SU-DHL-6 (cell line): ENCODE measurements around the gene TCF20.

Experiments
- H2AFZ ChIP-seq: fragments of 200-600 bp; sonication (generic); 2 replicates; pipeline ENCODE4 v1.6.1; 2014; ENCODE audit warnings: low read depth, mild to moderate bottlenecking, moderate library complexity, mixed read lengths, antibody characterized with exemption, low read length; ENCODE audit not compliant: severe bottlenecking
- H3F3A ChIP-seq: fragments of 200-600 bp; shearing (Covaris generic); 2 replicates; pipeline ENCODE4 v1.6.0; 2016; ENCODE audit warnings: antibody characterized with exemption, mild to moderate bottlenecking; ENCODE audit not compliant: insufficient read depth
- H3K27ac ChIP-seq: fragments of 200-600 bp; sonication (generic); 2 replicates; pipeline ENCODE4 v1.5.1; 2016; ENCODE audit warnings: low read depth, mild to moderate bottlenecking, low read length, moderate library complexity, mixed read lengths
- H3K27me3 ChIP-seq: fragments of 200-600 bp; sonication (generic), shearing (Covaris generic); 2 replicates; pipeline ENCODE4 v1.6.0; 2014; ENCODE audit warnings: mild to moderate bottlenecking, low read length
- H3K36me3 ChIP-seq: fragments of 200-600 bp; sonication (generic); 2 replicates; pipeline ENCODE4 v1.6.1; 2014; ENCODE audit warnings: mild to moderate bottlenecking, low read length, mixed read lengths
- H3K4me2 ChIP-seq: fragments of 300-600, 200-600 bp; shearing (Covaris generic), sonication (generic); 2 replicates; pipeline ENCODE4 v1.6.0; 2014; ENCODE audit warnings: low read length, low read depth, mild to moderate bottlenecking; ENCODE audit not compliant: poor library complexity, severe bottlenecking
- H3K4me3 ChIP-seq: fragments of 200-600 bp; sonication (generic); 2 replicates; pipeline ENCODE4 v1.5.1; 2014; ENCODE audit warnings: antibody characterized with exemption, low read length, mild to moderate bottlenecking, mixed read lengths; ENCODE audit not compliant: insufficient read depth, poor library complexity, severe bottlenecking
- H3K79me2 ChIP-seq: fragments of 200-600 bp; sonication (generic); 2 replicates; pipeline ENCODE4 v1.6.1; 2014; ENCODE audit warnings: mild to moderate bottlenecking, low read length, moderate library complexity; ENCODE audit not compliant: insufficient read depth
- H3K9ac ChIP-seq: fragments of 200-600 bp; sonication (generic); 2 replicates; pipeline ENCODE4 v1.7.0; 2014; ENCODE audit warnings: mild to moderate bottlenecking, low read length
- H3K9me2 ChIP-seq: fragments of 200-600 bp; sonication (generic); replicated peaks from 2 replicates; pipeline ENCODE4 v1.6.1; 2014; ENCODE audit warnings: low read length; ENCODE audit not compliant: insufficient read depth
- H3K9me3 ChIP-seq: fragments of 200-600 bp; sonication (generic); 2 replicates; pipeline ENCODE4 v1.6.1; 2014; ENCODE audit warnings: low read length, mixed read lengths; ENCODE audit not compliant: insufficient read depth
- H4K20me1 ChIP-seq: fragments of 200-600 bp; sonication (generic); 2 replicates; pipeline ENCODE4 v1.6.1; 2014; ENCODE audit warnings: low read depth, mild to moderate bottlenecking, antibody characterized with exemption, low read length, moderate library complexity, mixed read lengths
- EZH2phosphoT487 ChIP-seq: fragments of 200-600 bp; sonication (generic), shearing (Covaris generic); conservative IDR thresholded peaks from 2 replicates; pipeline ENCODE4 v1.6.1; 2018; ENCODE audit warnings: mild to moderate bottlenecking, antibody characterized with exemption, low read length, moderate library complexity, mixed read lengths
- TF ChIP-seq, protein P1 (sequence below): fragments of 200-600 bp; sonication (generic); IDR thresholded peaks from one replicate; pipeline ENCODE4 v1.5.1; 2017; ENCODE audit warnings: antibody characterized with exemption, mild to moderate bottlenecking, low read length, moderate library complexity; ENCODE audit not compliant: insufficient read depth, poor library complexity, severe bottlenecking

TCF20 gene

DNA sequence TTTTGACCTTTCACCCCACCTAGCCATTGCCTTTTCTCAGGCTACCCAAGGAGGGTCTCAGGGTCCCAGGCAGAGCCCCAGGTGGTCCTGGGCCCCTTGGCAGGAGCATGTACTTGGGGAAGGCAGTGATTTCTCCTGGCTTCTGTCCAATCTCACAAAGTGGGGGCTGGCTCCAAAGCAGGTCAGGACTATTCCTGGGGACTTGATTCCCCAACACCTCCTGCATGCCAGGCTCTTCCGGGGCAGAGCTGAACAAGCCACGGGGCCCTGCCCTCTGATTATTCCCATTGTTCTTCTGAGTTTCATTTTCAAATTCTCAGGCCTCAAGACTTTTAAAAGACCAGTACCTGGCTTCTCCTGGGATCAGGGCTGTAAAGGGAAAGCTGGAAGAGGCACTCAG lies 1.5 kb upstream of the TCF20 start:
- Histone ChIP-seq H3K9me3 (no peaks in the 10 kb centered on the region), H2AFZ (no peak overlapping the region), H3K9me2 (no peaks in the 10 kb centered on the region), H3K4me3 (no peak overlapping the region), H3K36me3 (no peaks in the 10 kb centered on the region), H4K20me1 (peaks cover 8% of the 10 kb centered on the region; the same call in 1 of the 2 replicates), H3K27me3 (no peaks in the 10 kb centered on the region), H3K27ac (no peak overlapping the region), H3K9ac (no peak overlapping the region), H3K4me2 (no peak overlapping the region), H3K79me2 (peaks cover 32% of the 10 kb centered on the region), H3F3A (peaks cover 10% of the 10 kb centered on the region; the same call in 1 of the 2 replicates)
- TF ChIP-seq, protein P1, sequence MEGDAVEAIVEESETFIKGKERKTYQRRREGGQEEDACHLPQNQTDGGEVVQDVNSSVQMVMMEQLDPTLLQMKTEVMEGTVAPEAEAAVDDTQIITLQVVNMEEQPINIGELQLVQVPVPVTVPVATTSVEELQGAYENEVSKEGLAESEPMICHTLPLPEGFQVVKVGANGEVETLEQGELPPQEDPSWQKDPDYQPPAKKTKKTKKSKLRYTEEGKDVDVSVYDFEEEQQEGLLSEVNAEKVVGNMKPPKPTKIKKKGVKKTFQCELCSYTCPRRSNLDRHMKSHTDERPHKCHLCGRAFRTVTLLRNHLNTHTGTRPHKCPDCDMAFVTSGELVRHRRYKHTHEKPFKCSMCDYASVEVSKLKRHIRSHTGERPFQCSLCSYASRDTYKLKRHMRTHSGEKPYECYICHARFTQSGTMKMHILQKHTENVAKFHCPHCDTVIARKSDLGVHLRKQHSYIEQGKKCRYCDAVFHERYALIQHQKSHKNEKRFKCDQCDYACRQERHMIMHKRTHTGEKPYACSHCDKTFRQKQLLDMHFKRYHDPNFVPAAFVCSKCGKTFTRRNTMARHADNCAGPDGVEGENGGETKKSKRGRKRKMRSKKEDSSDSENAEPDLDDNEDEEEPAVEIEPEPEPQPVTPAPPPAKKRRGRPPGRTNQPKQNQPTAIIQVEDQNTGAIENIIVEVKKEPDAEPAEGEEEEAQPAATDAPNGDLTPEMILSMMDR, result no peak
- TF ChIP-seq EZH2phosphoT487, result no peak

DNA sequence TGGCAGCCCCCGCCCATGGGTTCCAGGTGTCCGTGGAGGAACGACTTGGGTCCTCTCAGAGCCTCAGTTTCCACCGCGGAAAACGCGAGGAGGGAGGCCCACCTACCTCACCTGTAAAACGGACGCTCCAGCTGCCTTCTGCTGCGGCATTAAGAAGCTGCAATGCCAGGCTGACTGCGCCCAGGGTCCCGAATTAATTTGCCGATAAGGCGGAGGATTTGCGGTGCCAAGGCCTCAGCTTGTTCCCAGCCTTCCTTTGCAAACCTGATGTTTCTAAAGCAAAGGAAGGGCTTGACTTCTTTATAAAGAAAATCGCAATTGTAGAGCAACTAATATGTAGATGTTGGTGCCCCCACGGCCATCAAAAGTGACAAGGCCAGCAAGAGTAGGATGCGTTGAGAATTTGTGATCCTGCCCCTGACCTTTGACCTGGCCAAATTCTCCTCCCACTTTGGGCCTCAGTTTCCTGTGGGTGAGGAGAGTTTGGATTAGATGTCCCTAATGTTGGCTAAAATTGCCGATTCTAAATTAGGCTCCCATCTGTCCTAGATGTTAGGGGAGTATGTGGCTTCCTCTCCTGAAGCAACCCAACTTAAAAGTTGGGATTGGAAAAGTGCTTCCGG lies 849 bp upstream of the TCF20 start:
- Histone ChIP-seq H3K9me2 (no peaks in the 10 kb centered on the region), H3K79me2 (peaks cover 39% of the 10 kb centered on the region), H3K36me3 (no peaks in the 10 kb centered on the region), H3F3A (peaks cover 10% of the 10 kb centered on the region; the same call in 1 of the 2 replicates), H3K27me3 (no peaks in the 10 kb centered on the region), H3K9me3 (no peaks in the 10 kb centered on the region), H4K20me1 (peaks cover 8% of the 10 kb centered on the region; the same call in 1 of the 2 replicates), H3K9ac (no peak overlapping the region), H3K27ac (no peak overlapping the region), H2AFZ (no peak overlapping the region), H3K4me3 (no peak overlapping the region), H3K4me2 (no peak overlapping the region)
- no peak for TF ChIP-seq EZH2phosphoT487
- TF ChIP-seq, protein P1, result no peak

GRCh38 chr22:42270176-42270509 lies 310 bp downstream of the TCF20 start:
- TF ChIP-seq, protein P1, result no peak
- TF ChIP-seq EZH2phosphoT487, result no peak
- peak overlapping the region; percentile 99 for H3K9ac ChIP-seq
- H3K4me3 ChIP-seq, result peak overlapping the region; percentile 99
- peak overlapping the region; percentile 80 for H3K4me2 ChIP-seq
- H2AFZ ChIP-seq, result peak overlapping the region; percentile 83
- H3F3A ChIP-seq, result peaks cover 10% of the 10 kb centered on the region; the same call in 1 of the 2 replicates
- no peaks in the 10 kb centered on the region for H3K9me3 ChIP-seq
- no peaks in the 10 kb centered on the region for H3K27me3 ChIP-seq
- H3K79me2 ChIP-seq, result peaks cover 50% of the 10 kb centered on the region
- H3K27ac ChIP-seq, result peak overlapping the region; percentile 79
- H3K9me2 ChIP-seq, result no peaks in the 10 kb centered on the region
- peaks cover 9% of the 10 kb centered on the region for H4K20me1 ChIP-seq
- no peaks in the 10 kb centered on the region for H3K36me3 ChIP-seq
